ENCODE results near the gene GAL.

GRCh38 chr11:68653486-68654430 is 30.6 kb upstream of the GAL start:
- TF ChIP-seq CTCF (conservative IDR thresholded peaks at IDR 0.05; ENCODE audit: low read depth in 2 of 2) (0 out of 4 replicates have a peak, but pooled peaks of 1 of the 2 experiments have one; percentile 8), POLR2AphosphoS5 (IDR thresholded peaks at IDR 0.05; ENCODE audit: low read depth) (no peak), JUNB (IDR thresholded peaks at IDR 0.05; ENCODE audit: unreplicated experiment) (no peak), EZH2phosphoT487 (IDR thresholded peaks at IDR 0.05; ENCODE audit: unreplicated experiment) (no peak), EZH2 (IDR thresholded peaks at IDR 0.05; ENCODE audit: low read depth, unreplicated experiment) (no peak), CREB1 (CRISPR knock-in tag; IDR thresholded peaks at IDR 0.05; ENCODE audit: low read depth) (no peak), REST (IDR thresholded peaks at IDR 0.05; ENCODE audit: unreplicated experiment) (no peak), ZNF331 (CRISPR knock-in tag; IDR thresholded peaks at IDR 0.05; ENCODE audit: low read depth) (no peak)

Measured in GM23338 (cell line).